Tongue (tissue), 2 donors: ENCODE data around the gene OR2K2. TPM values are rescaled to one million over a fixed set of nuclear protein-coding genes. Genes with fewer than 3 reads are reported as not detected.
"Not testable (repeated sequence)": the region's sequence is repeated elsewhere in the genome, so short reads cannot be mapped to it uniquely, and the experiment has no call there.

ENCODE experiments used
- DNase-seq: peaks from one replicate; pipeline ENCODE4 v3.0.0-alpha.2; 2015
- total RNA-seq: library from RNA; depleted of rRNA; stranded (reverse); fragments of >200 nt; gene quantifications from one replicate; pipeline ENCODE4 v1.2.3, GENCODE V29; 2014

Gene OR2K2
- not detected for total RNA-seq

DNA sequence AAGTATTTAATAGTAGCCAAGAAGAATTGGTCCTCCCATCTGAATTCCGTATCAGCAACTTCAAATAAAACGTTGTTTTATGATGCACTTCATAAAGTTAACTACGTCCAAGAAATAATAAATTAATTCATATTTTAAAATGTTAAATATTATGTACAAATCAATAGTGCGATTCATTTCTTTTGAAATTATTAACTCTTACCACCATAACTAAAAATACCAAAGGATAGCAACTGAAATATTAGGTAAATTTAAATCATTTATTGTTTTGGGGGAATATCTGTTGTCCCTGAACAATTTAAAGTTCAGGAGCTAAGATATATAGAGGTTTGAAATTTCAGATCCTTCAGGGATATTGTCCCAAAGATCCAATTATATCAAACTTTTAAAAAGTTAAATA is at the start of gene OR2K2:
TSS of gene OR2K2 (minus strand) at position 101 of the 400 bp plus-strand sequence. CDS start 1,791 bp downstream, outside the sequence.
- DNase-seq, result no peak

DNA sequence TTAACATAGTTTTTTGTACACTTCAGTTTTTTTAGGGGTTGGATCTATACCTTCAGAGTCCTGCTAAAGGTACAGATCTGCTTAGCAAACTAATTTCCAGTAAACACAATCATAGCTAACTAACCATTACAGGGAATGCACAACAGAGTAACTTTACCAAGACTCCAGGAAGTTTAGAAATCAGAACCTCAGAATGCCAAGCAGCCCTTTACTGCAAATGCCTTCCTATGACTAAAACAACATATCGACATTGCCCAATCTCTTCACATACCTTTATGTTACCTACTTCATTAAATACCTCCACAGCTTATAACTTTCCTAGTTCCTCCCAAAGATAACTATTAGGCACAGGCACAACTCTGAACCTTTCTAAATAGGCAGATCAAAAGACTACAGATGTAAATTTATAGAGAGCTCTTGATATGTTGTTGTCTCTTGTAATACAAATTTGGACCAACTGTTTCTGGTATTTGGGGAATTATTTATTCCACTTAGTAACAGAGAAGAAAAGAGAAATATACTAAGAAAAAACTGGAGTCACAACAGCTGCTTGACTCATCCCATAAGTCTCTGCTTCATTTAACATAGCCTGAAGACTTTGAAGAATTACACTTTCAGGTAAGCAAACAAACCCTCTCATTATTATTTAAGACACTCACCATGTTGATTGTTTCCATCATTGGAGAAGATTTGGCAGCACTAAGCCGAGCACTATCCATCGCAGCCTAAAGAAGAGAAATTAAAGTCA is 46.0 kb upstream of the OR2K2 start:
- DNase-seq, result no peak

- no peak for DNase-seq
These were observed 45.0 kb upstream of the OR2K2 start for GRCh38 chr9:111375062-111375461.

- no peak for DNase-seq
These were observed 42.3 kb upstream of the OR2K2 start for GRCh38 chr9:111372297-111372696.

GRCh38 chr9:111366978-111367377 is 37.0 kb upstream of the OR2K2 start:
- DNase-seq, result no peak

DNA sequence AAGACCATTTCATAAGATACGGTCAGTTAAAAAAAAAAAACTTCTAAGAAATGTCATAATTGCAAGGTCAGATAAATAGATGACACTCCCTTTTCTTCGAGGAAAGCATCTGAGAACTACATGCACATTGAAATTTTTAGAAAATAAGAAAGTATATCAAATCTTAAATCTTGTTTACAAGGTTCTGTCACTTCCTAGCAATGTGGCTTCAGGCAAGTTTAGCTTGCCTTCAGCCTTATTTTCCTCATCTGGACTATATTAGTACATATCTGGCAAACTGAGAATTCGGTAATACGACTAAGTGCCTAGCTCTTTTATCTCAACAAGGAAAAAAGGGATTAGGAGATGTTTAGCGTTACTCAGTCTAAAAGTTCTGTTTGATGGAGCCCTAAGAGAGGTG is 32.5 kb upstream of the OR2K2 start:
- no peak for DNase-seq

DNA sequence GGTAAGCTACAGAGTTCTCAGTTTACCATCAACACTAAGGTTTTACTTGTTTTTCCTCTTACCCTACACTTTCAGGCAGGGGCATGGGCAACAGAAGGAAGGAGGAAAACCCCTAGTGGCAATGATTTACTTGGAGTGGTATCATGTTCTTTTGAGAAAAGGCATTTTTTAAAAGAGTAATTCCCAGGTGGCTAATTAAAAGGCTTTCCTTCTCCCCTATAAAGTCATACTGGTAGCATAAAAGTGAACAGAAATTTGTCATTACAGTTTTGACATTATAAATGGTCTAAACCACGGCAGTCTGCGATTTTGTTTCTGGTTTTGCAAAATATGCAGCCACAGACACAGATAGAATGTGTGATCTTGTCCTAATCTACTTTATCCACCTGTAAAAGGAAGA is 30.9 kb upstream of the OR2K2 start:
- DNase-seq, result no peak

DNA sequence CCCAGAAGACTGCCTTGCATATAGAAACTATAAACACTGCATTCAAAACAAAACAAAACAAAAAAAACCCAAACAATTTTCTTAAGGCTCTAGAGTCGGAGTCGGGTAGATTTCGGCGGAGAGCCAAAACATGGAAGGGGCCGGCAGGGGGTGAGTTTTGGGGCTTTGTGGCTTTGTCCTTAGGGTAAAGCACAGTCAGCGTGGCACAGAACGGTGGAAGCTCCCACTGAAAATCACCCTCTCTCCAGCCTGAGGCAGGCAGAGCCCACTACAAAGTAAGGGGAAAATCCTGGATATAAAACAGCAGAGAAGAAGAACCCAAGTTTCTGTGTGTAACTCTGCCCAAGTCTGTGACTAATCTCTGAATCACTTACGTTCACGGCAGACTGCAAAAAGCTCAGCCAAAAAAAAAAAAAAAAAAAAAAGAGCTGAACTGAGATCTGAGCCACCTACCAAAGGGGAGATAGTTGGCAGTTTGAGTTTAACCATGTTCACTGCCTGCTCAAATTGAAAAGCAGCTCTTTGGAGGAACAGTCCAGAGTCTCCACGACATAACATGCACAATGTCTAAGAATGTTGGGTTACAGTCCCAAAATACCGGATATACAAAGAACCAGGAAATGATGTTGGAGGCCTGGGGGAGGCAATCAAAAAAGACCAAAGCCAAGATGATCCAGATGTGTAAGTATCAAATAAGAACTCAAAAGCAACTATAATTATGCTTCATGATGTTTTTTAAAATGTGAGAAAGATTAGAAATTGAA is 26.6 kb upstream of the OR2K2 start:
- peak; percentile 68 for DNase-seq

- DNase-seq, result no peak
These were observed 22.5 kb upstream of the OR2K2 start for GRCh38 chr9:111352545-111352944.

- DNase-seq, result no peak
These were observed 20.5 kb upstream of the OR2K2 start for GRCh38 chr9:111350556-111350955.

DNA sequence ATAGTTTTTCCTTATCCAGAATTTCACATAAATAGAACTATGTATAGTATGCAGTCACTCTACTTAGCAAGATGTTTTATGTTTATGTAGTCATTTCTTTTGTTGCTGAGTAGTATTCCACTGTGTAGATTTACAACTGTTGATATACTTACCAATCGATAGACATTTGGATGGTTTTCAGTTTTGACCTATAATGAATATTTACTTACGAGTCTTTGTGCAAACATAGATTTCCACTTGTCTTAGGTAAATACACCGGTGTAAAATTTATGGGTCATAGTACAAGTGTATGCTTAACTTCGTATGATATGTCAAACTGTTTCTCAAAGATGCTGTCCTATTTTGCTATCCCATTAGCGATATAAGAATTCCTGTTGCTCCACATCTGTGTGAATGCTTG is 19.7 kb upstream of the OR2K2 start:
- no peak for DNase-seq

DNA sequence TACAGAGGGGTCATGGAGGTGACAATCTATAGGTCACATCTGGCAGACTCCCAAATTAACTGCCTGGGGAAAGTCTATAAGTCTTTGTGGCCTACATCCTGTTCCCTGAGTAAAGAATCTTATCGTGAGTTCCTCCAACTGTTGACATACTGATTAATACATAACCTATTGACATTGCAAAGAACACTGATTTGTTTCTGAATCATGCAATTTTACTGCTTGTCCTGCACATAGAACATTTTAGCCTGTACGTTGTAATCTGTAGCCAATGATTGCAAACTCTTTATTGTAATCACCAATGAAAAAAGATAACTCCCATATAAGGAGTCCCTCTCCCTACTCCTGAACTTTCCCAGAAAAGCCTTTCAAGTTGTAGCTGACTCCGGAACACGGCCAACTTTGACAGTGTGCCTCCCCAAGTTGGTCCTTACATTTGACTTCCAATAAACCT is 18.8 kb upstream of the OR2K2 start:
- DNase-seq, result no peak

DNA sequence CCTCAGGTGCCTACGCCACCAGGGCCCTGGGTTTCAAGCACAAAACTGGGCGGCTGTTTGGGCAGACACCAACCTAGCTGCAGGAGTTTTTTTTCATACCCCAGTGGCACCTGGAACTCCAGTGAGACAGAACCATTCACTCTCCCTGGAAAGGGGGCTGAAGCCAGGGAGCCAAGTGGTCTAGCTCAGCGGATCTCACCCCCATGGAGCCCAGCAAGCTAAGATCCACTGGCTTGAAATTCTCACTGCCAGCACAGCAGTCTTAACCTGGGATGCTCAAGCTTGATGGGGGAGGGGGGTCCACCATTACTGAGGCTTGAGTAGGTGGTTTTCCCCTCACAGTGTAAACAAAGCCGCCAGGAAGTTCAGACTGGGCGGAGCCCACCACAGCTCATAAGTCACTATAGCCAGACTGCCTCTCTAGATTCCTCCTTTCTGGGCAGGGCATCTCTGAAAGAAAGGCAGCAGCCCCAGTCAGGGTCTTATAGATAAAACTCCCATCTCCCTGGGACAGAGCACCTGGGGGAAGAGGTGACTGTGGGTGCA is 4.4 kb upstream of the OR2K2 start:
- DNase-seq, result not testable (repeated sequence)

DNA sequence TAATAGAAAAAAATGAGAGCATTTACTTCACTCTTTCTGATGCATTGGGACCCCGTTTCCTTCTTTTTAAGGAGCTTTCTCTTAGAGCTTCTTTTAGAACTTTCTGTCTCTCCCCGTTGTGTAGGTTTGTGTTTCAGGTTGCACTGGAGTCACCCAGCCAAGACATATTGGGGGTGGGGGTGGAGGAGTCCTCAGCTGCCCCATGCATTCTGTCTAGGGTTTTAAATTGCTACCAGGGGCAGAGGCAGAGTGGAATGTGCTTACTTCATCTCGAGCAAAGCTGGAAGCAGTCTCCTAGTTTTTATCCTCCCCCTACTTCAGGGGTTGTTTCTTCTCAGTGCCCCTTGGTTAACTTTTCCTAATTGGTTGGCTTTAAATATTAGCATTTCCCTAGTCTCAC is 9.4 kb downstream of the OR2K2 start:
- no peak for DNase-seq

DNA sequence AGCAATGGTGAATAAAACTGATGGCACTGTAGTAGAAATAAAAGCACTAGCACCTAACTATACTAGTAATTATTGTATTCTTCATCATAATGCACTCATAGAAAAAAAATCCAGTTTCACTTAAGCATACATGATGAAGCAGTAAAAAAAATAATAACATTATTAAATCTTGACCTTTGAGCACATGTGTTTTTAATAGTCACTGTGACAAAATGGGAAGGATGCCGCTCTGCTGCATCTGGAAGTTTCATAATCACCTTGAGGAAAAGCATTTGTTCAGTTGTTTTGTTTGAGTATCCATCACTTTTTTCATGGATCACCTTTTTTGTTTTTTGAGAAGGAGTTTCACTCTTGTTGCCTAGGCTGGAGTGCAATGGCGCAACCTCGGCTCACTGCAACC is 13.2 kb downstream of the OR2K2 start:
- no peak for DNase-seq

DNA sequence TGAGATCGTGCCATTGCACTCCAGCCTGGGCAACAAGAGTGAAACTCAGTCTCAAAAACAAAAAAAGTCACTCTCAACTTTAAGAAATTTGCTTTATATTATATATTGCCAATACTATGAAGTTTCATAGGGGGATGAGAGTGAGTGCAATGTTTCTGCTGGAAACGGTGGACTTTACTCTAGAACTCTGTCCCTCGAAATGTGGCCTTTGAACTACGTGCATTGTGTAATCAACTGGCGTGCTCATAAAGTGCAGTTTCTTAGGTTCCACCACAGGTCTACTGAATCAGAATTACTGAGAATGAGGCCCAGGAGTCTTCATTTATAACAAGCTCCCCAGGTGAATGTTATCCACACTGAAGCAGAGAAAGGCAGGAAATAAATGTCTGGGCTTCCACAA is 24.1 kb downstream of the OR2K2 start:
- DNase-seq, result no peak

GRCh38 chr9:111304000-111304399 is 26.0 kb downstream of the OR2K2 start:
- DNase-seq, result not testable (repeated sequence)

- no peak for DNase-seq
These were observed 28.8 kb downstream of the OR2K2 start for GRCh38 chr9:111301195-111301594.

GRCh38 chr9:111300140-111300735 is 29.8 kb downstream of the OR2K2 start:
- DNase-seq, result no peak

GRCh38 chr9:111299599-111299966 is 30.4 kb downstream of the OR2K2 start:
- not testable (repeated sequence) for DNase-seq

- DNase-seq, result peak; percentile 89
These were observed 31.1 kb downstream of the OR2K2 start for GRCh38 chr9:111298731-111299598.

- DNase-seq, result no peak
These were observed 31.9 kb downstream of the OR2K2 start for GRCh38 chr9:111298111-111298510.
